ELF-1 (cell line): ENCODE measurements around the gene MROH9.

Experiments used
- DNase-seq: peaks from one replicate; pipeline ENCODE4 v3.0.0-alpha.2; 2016; ENCODE audit warnings: low read depth, low spot score

MROH9 gene

GRCh38 chr1:171081763-171082201 lies 146.4 kb downstream of the MROH9 start:
- DNase-seq, result no peak

GRCh38 chr1:171082606-171083005 lies 147.3 kb downstream of the MROH9 start:
- DNase-seq, result no peak

GRCh38 chr1:171083222-171083621 lies 147.9 kb downstream of the MROH9 start:
- DNase-seq, result no peak

GRCh38 chr1:171084091-171084490 lies 148.8 kb downstream of the MROH9 start:
- DNase-seq, result no peak

GRCh38 chr1:171084870-171085269 lies 149.5 kb downstream of the MROH9 start:
- no peak for DNase-seq

GRCh38 chr1:171087896-171088295 lies 152.6 kb downstream of the MROH9 start:
- no peak for DNase-seq

GRCh38 chr1:171090604-171091003 lies 155.3 kb downstream of the MROH9 start, which contains the start of gene FMO3:
FMO3 (plus strand) TSS chr1:171090905; CDS start chr1:171092659, 1,754 bp downstream.
- DNase-seq, result no peak

- DNase-seq, result no peak
Measured at GRCh38 chr1:171103862-171104261, 168.5 kb downstream of the MROH9 start.

GRCh38 chr1:171107262-171107940 lies 172.1 kb downstream of the MROH9 start:
- DNase-seq, result no peak

GRCh38 chr1:171107969-171108368 lies 172.6 kb downstream of the MROH9 start:
- no peak for DNase-seq

- DNase-seq, result no peak
Measured at GRCh38 chr1:171109966-171110365, 174.6 kb downstream of the MROH9 start.

- DNase-seq, result no peak
Measured at GRCh38 chr1:171110621-171111326, 175.4 kb downstream of the MROH9 start.

GRCh38 chr1:171112119-171112518 lies 176.8 kb downstream of the MROH9 start:
- DNase-seq, result no peak

GRCh38 chr1:171113382-171113781 lies 178.0 kb downstream of the MROH9 start:
- no peak for DNase-seq
